Uterus (tissue), 4 donors: ENCODE data around the gene OSBP. TPM values are rescaled to one million over a fixed set of nuclear protein-coding genes. Genes with fewer than 3 reads are reported as not detected.
A peak's percentile ranks its signal among the peaks of the same experiment; 100 is the strongest.

Source experiments
- DNase-seq, 2 donors: peaks; one replicate each; pipeline ENCODE4 v3.0.0-alpha.2; 2019 to 2020
- H3K27ac ChIP-seq, 2 donors: fragments of 200-600 bp; sonication (generic); 1 replicate in 1 of 2; 2 replicates in 1 of 2; pipeline ENCODE4 v1.5.1; 2016 to 2018
- H3K27me3 ChIP-seq, 2 donors: fragments of 200-600 bp; sonication (generic); one replicate each; pipeline ENCODE4 v1.5.1; 2018 to 2019; ENCODE audit warnings: control low read depth in 1 of 2
- H3K36me3 ChIP-seq, 2 donors: fragments of 200-600 bp; sonication (generic); one replicate each; pipeline ENCODE4 v1.5.1; 2019; ENCODE audit warnings: control low read depth in 1 of 2
- H3K4me1 ChIP-seq, 2 donors: fragments of 200-600 bp; sonication (generic); one replicate each; pipeline ENCODE4 v1.5.1; 2018 to 2019; ENCODE audit warnings: control low read depth in 1 of 2
- H3K4me3 ChIP-seq, 2 donors: fragments of 200-600 bp; sonication (generic); 1 replicate in 1 of 2; 2 replicates in 1 of 2; pipeline ENCODE4 v1.5.1; 2018 to 2019; ENCODE audit warnings: mild to moderate bottlenecking in 1 of 2
- H3K9me3 ChIP-seq, 2 donors: fragments of 200-600 bp; sonication (generic); one replicate each; pipeline ENCODE4 v1.5.1; 2019; ENCODE audit warnings: control low read depth in 1 of 2
- CTCF ChIP-seq, 4 experiments: fragments of 200-600 bp in 2 of 4; fragments of 450-650 bp in 2 of 4; sonication (generic) in 2 of 4; IDR thresholded peaks; one replicate each; pipeline ENCODE4 v1.5.1; 2016 to 2019; ENCODE audit warnings: antibody characterized with exemption in 4 of 4, mild to moderate bottlenecking in 2 of 4, moderate library complexity in 1 of 4
- POLR2A ChIP-seq, 2 donors: fragments of 450-650 bp; IDR thresholded peaks; one replicate each; pipeline ENCODE4 v1.6.1; 2016; ENCODE audit warnings: antibody characterized with exemption in 2 of 2, mild to moderate bottlenecking in 1 of 2, moderate library complexity in 1 of 2
- intact Hi-C: fragments of 100-400 bp; cut with DNase I; formaldehyde crosslinking; loops from one replicate; pipeline ENCODE4 v1.15.1; 2023; ENCODE audit warnings: low total_unique reads
- total RNA-seq, 4 donors: library from RNA; depleted of rRNA in 3 of 4; stranded (reverse); fragments of >200 nt in 3 of 4; gene quantifications; one replicate each; pipeline versions ENCODE4 v1.1.0 to v1.2.4, GENCODE V29; 2014 to 2023
- donor health status: DM: yes; HTN: yes; CAD: no.

Gene OSBP
- total RNA-seq, 4 donors from 2014 or later, result 27.4 to 51.0 (median 41.9) TPM

GRCh38 chr11:59574932-59575502 lies 40.6 kb downstream of the OSBP start:
- Histone ChIP-seq H3K4me1 (no peaks in the 10 kb centered on the region), H3K9me3 (no peaks in the 10 kb centered on the region), H3K27ac (peak overlapping the region; percentile 52 to 74), H3K27me3 (no peaks in the 10 kb centered on the region), H3K36me3 (no peaks in the 10 kb centered on the region), H3K4me3 (no peak overlapping the region)
- TF ChIP-seq POLR2A (IDR thresholded peaks at IDR 0.05), result no peak
- TF ChIP-seq CTCF (IDR thresholded peaks at IDR 0.05), result no peak
- DNase-seq, result no peak
- intact Hi-C loops, result no loop called here

- no peak overlapping the region for H3K4me3 ChIP-seq
- no peaks in the 10 kb centered on the region for H3K4me1 ChIP-seq
- H3K27ac ChIP-seq, result peak overlapping the region; percentile 52 to 74
- no peaks in the 10 kb centered on the region for H3K9me3 ChIP-seq
- intact Hi-C loops, result no loop called here
- TF ChIP-seq CTCF (IDR thresholded peaks at IDR 0.05) (no peak), POLR2A (IDR thresholded peaks at IDR 0.05) (no peak)
- H3K36me3 ChIP-seq, result no peaks in the 10 kb centered on the region
- H3K27me3 ChIP-seq, result no peaks in the 10 kb centered on the region
- DNase-seq, result no peak
Measured at GRCh38 chr11:59574467-59574866, 41.1 kb downstream of the OSBP start.

- TF ChIP-seq POLR2A (IDR thresholded peaks at IDR 0.05), result no peak
- TF ChIP-seq CTCF (IDR thresholded peaks at IDR 0.05), result no peak
- no peaks in the 10 kb centered on the region for H3K27me3 ChIP-seq
- peak overlapping the region; percentile 52 to 74 for H3K27ac ChIP-seq
- DNase-seq, result no peak
- no peaks in the 10 kb centered on the region for H3K4me1 ChIP-seq
- no peak overlapping the region for H3K4me3 ChIP-seq
- H3K36me3 ChIP-seq, result no peaks in the 10 kb centered on the region
- H3K9me3 ChIP-seq, result no peaks in the 10 kb centered on the region
- intact Hi-C loops, result no loop called here
Measured at GRCh38 chr11:59573216-59573615, 42.4 kb downstream of the OSBP start.

GRCh38 chr11:59572091-59572490 lies 43.5 kb downstream of the OSBP start:
- no peaks in the 10 kb centered on the region for H3K36me3 ChIP-seq
- DNase-seq, result no peak
- no peaks in the 10 kb centered on the region for H3K9me3 ChIP-seq
- H3K4me1 ChIP-seq, result no peaks in the 10 kb centered on the region
- intact Hi-C loops, result no loop called here
- TF ChIP-seq POLR2A (IDR thresholded peaks at IDR 0.05) (no peak), CTCF (IDR thresholded peaks at IDR 0.05) (no peak)
- H3K27me3 ChIP-seq, result no peaks in the 10 kb centered on the region
- H3K4me3 ChIP-seq, result no peak overlapping the region
- H3K27ac ChIP-seq, result no peak overlapping the region

- H3K4me1 ChIP-seq, result no peaks in the 10 kb centered on the region
- no peak for DNase-seq
- H3K4me3 ChIP-seq, result no peak overlapping the region
- H3K27me3 ChIP-seq, result no peaks in the 10 kb centered on the region
- TF ChIP-seq POLR2A (IDR thresholded peaks at IDR 0.05) (no peak), CTCF (IDR thresholded peaks at IDR 0.05) (no peak)
- no peaks in the 10 kb centered on the region for H3K36me3 ChIP-seq
- H3K27ac ChIP-seq, result peak overlapping the region in 1 of 2 donors; percentile 96
- intact Hi-C loops, result no loop called here
- no peaks in the 10 kb centered on the region for H3K9me3 ChIP-seq
Measured at GRCh38 chr11:59562292-59562691, 53.3 kb downstream of the OSBP start.
